KOPT-K1 (cell line): Measurements from ENCODE around the gene NDST1.

Experiments used
- H3K27ac ChIP-seq: fragments of 200-600 bp; sonication (generic); 2 replicates; pipeline ENCODE4 v1.5.1; 2016; ENCODE audit warnings: antibody characterized with exemption, mild to moderate bottlenecking, low read depth, low read length; ENCODE audit not compliant: poor library complexity, severe bottlenecking
- H3K36me3 ChIP-seq: fragments of 200-600 bp; sonication (generic); 2 replicates; pipeline ENCODE4 v1.5.1; 2017; ENCODE audit warnings: antibody characterized with exemption, mild to moderate bottlenecking, low read length, moderate library complexity; ENCODE audit not compliant: insufficient read depth
- H3K9me3 ChIP-seq: fragments of 200-600 bp; sonication (generic); 2 replicates; pipeline ENCODE4 v1.5.1; 2017; ENCODE audit warnings: antibody characterized with exemption, low read length, mild to moderate bottlenecking; ENCODE audit not compliant: insufficient read depth, poor library complexity, severe bottlenecking

NDST1 gene

GRCh38 chr5:150596826-150597225, 88.9 kb downstream of the NDST1 start:
- no peaks in the 10 kb centered on the region for H3K36me3 ChIP-seq
- no peak overlapping the region for H3K27ac ChIP-seq
- no peaks in the 10 kb centered on the region for H3K9me3 ChIP-seq

DNA sequence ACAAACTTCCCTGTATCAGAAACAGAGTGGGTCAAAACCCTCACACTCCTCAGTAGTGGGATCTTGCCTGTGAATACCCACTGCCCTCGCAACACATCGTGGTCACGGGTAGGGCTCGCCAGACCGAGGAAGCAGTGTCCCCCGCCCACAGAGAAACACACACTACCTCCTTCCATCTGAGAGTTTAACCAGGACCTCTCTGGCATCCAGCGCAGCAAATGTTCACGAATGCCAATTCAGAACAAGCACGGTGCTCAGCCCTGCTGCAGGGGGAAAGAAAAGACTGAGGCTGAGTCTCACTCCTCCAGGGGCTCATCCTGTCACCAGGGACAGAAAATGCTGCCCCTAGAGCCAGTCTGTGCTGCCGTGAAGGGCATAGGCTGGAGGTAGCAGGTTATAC, 90.1 kb downstream of the NDST1 start:
- Histone ChIP-seq H3K9me3 (no peaks in the 10 kb centered on the region), H3K36me3 (no peaks in the 10 kb centered on the region), H3K27ac (no peak overlapping the region)

DNA sequence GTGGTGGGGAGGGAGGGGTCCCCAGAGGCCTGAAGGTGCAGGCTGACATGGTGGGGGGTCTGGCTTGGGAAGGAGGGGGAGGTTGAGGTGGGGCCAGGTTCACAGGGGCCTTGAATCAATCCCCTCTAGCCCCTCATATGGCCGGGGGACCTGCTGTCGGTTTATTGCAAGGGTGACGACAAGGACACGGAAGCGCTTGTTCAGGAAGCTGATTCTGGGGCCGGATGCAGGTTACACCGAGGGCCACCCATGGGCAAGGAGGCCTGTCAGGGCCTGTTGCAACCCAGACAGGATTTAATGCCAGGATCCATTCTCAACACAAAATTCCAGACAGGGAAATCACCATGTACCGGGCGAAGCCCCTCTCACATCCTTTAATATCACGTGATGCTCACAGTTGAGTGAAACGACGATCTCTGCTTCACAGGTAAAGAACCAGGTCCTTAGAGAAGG, 90.9 kb downstream of the NDST1 start:
- no peaks in the 10 kb centered on the region for H3K36me3 ChIP-seq
- H3K27ac ChIP-seq, result no peak overlapping the region
- no peaks in the 10 kb centered on the region for H3K9me3 ChIP-seq

- Histone ChIP-seq H3K9me3 (no peaks in the 10 kb centered on the region), H3K27ac (no peak overlapping the region), H3K36me3 (no peaks in the 10 kb centered on the region)
Observed at GRCh38 chr5:150599281-150599680, 91.3 kb downstream of the NDST1 start.

GRCh38 chr5:150599917-150600511, 92.1 kb downstream of the NDST1 start:
- Histone ChIP-seq H3K9me3 (no peaks in the 10 kb centered on the region), H3K36me3 (no peaks in the 10 kb centered on the region), H3K27ac (no peak overlapping the region)

DNA sequence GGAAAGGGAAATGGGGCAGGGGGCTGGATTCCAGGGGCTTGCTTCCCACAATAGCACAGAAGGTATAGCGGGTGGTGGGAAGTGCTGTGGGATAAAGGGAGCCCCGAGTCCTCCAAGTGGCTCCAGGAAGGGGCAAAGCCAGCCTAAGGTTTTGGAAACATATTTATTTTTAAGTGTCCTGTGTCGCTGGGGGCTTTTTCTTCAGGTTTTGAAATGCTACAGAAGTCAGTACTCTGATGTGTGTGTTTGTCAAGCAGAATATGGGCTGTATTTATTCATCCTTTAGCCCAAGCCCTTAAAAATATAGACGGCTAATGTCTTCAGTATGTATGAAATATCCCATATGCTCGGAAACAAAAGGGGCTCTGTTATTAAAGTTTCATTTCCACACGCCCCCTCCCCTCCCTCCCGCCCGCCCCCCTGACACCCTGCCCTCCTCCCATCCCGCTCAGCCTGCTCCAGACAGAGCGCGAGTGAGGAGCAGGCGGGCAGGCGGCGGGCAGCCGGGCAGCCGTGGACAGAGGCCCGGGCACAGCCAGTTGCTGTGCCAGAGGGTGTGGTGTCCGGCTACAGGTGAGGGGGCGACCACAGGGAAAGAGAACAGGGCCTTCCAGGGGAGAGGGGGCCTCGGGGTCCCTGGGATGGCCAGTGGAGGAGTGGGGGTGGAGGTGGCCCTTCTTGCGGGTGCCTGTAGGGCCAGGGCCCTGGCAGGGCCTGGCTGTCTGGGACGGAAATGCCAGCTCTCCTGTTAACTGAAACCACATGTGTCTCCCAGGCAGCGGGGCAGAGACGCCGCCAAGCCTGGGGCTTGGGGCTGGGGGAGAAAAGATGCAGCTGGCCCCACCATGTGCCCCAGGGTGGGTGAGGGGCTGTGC, 92.9 kb downstream of the NDST1 start:
- Histone ChIP-seq H3K27ac (no peak overlapping the region), H3K36me3 (no peaks in the 10 kb centered on the region), H3K9me3 (no peaks in the 10 kb centered on the region)

GRCh38 chr5:150601491-150602345, 93.8 kb downstream of the NDST1 start:
- H3K36me3 ChIP-seq, result no peaks in the 10 kb centered on the region
- no peak overlapping the region for H3K27ac ChIP-seq
- H3K9me3 ChIP-seq, result no peaks in the 10 kb centered on the region

- H3K27ac ChIP-seq, result no peak overlapping the region
- no peaks in the 10 kb centered on the region for H3K36me3 ChIP-seq
- no peaks in the 10 kb centered on the region for H3K9me3 ChIP-seq
Observed at GRCh38 chr5:150603052-150603451, 95.1 kb downstream of the NDST1 start.

DNA sequence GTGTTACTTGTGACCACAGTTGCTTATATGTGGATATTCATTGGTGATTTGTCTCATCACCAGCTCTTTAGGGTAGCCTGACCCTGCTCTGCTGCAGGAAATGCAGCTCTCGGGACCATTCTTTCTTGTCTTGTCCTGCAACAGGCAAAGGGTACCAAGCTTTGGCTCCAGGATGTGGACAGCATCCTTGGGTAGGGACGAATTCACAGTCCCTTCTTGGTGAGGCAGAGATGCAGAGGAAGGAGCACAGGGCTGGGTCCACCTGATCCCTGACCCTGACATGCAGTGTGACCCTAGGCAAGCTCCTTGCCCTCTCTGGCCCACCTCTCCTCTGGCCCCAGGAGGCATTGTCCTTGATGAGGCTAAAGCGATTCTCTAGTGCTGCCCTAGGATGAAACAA, 95.6 kb downstream of the NDST1 start:
- Histone ChIP-seq H3K27ac (no peak overlapping the region), H3K9me3 (no peaks in the 10 kb centered on the region), H3K36me3 (no peaks in the 10 kb centered on the region)

- Histone ChIP-seq H3K9me3 (no peaks in the 10 kb centered on the region), H3K27ac (no peak overlapping the region), H3K36me3 (no peaks in the 10 kb centered on the region)
Observed at GRCh38 chr5:150604010-150604409, 96.1 kb downstream of the NDST1 start.

DNA sequence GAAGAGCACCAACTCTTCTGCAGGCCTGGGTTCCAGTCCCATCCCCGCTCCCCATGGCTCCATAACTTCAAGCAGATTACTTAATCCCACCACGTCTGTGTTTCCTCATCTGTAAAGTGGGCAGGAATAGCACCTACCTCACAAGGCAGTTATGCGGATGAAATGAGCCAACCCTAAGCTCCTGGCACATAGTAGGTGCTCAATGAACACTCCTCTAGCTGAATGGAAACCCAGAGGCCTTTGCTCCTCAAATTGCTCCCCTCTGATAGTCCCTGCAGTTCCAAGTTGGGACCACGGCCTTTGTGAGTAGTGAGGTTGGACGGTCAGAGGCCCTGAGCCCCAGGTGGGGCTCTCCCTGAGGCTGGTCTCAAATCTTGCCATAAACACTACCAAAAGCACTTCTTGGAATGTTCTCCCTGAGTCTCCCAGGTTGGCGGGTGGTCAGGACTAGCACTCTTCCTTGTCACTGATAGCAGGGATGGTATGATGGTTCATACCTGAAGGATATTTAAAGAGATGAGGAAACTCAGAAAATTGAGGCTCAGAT, 97.0 kb downstream of the NDST1 start:
- H3K27ac ChIP-seq, result no peak overlapping the region
- no peaks in the 10 kb centered on the region for H3K36me3 ChIP-seq
- no peaks in the 10 kb centered on the region for H3K9me3 ChIP-seq

DNA sequence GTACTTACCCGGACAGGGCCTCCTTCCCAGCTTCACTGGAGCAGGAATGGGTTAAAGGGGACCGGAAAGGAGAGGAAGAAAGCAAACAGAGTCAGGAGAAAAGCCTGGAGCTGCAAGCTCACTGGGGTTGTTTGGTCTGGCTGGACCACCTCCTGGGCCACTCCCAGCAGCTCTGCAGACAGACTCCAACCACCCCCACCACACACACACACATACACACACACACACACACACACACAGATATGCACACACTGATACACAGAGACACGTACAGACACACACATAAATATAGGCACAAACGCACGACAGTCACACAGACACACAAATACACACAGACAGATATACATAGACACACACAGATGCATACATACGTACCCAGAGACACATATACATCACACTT, 97.6 kb downstream of the NDST1 start:
- Histone ChIP-seq H3K27ac (no peak overlapping the region), H3K9me3 (no peaks in the 10 kb centered on the region)

DNA sequence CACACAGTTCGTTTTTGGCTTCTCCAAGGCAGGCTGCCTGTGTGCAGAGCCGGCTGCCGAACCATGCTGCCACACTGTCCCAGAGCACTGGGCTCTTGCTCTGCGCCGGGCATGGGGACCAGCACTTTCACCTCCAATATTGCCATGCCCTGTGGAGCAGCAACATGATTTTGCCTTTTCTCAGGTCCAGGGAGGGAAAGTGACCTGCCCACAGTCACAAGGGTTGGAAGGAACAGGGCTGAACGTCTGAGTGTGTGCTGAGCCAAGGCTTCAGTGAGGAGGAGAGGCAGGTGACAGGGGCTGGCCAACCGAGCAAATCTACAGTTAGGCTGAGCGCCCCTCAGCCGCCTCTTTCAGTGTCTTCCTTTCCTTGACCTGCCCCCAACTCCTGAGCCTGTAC, 98.5 kb downstream of the NDST1 start:
- H3K9me3 ChIP-seq, result no peaks in the 10 kb centered on the region
- H3K27ac ChIP-seq, result no peak overlapping the region
- H3K36me3 ChIP-seq, result no peaks in the 10 kb centered on the region

More for the DNA sequence above, 97.6 kb downstream of the NDST1 start:
- no peaks in the 10 kb centered on the region for H3K36me3 ChIP-seq

- Histone ChIP-seq H3K27ac (no peak overlapping the region), H3K36me3 (no peaks in the 10 kb centered on the region), H3K9me3 (no peaks in the 10 kb centered on the region)
Observed at GRCh38 chr5:150607105-150607504, 99.2 kb downstream of the NDST1 start.
